Right lung (tissue), 5 donors: ENCODE measurements around the gene NR4A2. TPM values are rescaled to one million over a fixed set of nuclear protein-coding genes. Genes with fewer than 3 reads are reported as not detected.

Experiments
- DNase-seq, 2 donors: peaks; one replicate each; pipeline ENCODE4 v3.0.0-alpha.2; 2013
- polyA plus RNA-seq, 5 donors: library from polyadenylated mRNA; unstranded; fragments of 120-200 nt; gene quantifications; one replicate each; pipeline versions ENCODE4 v1.2.1 to v1.2.3, GENCODE V29; 2013; ENCODE audit warnings: inconsistent platforms in 1 of 5, low replicate concordance in 1 of 5; ENCODE audit not compliant: insufficient read length in 5 of 5, insufficient read depth in 1 of 5

NR4A2 gene
- polyA plus RNA-seq, 5 donors, result 1.8 to 5.2 (median 3.6) TPM

GRCh38 chr2:156340804-156341451, 8.4 kb upstream of the NR4A2 start:
- peak in 1 of 2 donors; percentile 61 for DNase-seq

GRCh38 chr2:156340377-156340776, 7.9 kb upstream of the NR4A2 start:
- no peak for DNase-seq

- no peak for DNase-seq
Observed at GRCh38 chr2:156339865-156340264, 7.3 kb upstream of the NR4A2 start.

- no peak for DNase-seq
Observed at GRCh38 chr2:156339110-156339847, 6.8 kb upstream of the NR4A2 start.

GRCh38 chr2:156338578-156338977, 6.1 kb upstream of the NR4A2 start:
- no peak for DNase-seq

GRCh38 chr2:156334496-156335478, 2.3 kb upstream of the NR4A2 start:
- DNase-seq, result peak; percentile 88 to 90

GRCh38 chr2:156333951-156334495, 1.5 kb upstream of the NR4A2 start:
- peak; percentile 68 to 73 for DNase-seq

GRCh38 chr2:156333274-156333950, 891 bp upstream of the NR4A2 start:
- no peak for DNase-seq

- DNase-seq, result no peak
Observed at GRCh38 chr2:156332284-156332533, 312 bp downstream of the NR4A2 start.

- peak; percentile 75 to 84 for DNase-seq
Observed at GRCh38 chr2:156331572-156332283, 793 bp downstream of the NR4A2 start.

- no peak for DNase-seq
Observed at GRCh38 chr2:156329927-156330726, 2.4 kb downstream of the NR4A2 start.

- DNase-seq, result no peak
Observed at GRCh38 chr2:156329031-156329926, 3.2 kb downstream of the NR4A2 start.

- no peak for DNase-seq
Observed at GRCh38 chr2:156327835-156328695, 4.5 kb downstream of the NR4A2 start.

GRCh38 chr2:156326526-156327095, 5.9 kb downstream of the NR4A2 start:
- no peak for DNase-seq

GRCh38 chr2:156325688-156326525, 6.6 kb downstream of the NR4A2 start:
- no peak for DNase-seq

GRCh38 chr2:156323754-156324153, 8.8 kb downstream of the NR4A2 start:
- no peak for DNase-seq
